HG02943 (cell line): ENCODE data around the gene ACTA1.
A peak's percentile ranks its signal among the peaks of the same experiment; 100 is the strongest.
"Not testable (repeated sequence)": the region's sequence is repeated elsewhere in the genome, so short reads cannot be mapped to it uniquely, and the experiment has no call there.

Source experiments
- ATAC-seq: cut with Tn5 transposase; IDR thresholded peaks from one replicate; pipeline ENCODE4 v1.9.1; 2021; ENCODE audit warnings: mild to moderate bottlenecking, low read depth, moderate library complexity; ENCODE audit not compliant: unreplicated experiment

The ACTA1 gene

DNA sequence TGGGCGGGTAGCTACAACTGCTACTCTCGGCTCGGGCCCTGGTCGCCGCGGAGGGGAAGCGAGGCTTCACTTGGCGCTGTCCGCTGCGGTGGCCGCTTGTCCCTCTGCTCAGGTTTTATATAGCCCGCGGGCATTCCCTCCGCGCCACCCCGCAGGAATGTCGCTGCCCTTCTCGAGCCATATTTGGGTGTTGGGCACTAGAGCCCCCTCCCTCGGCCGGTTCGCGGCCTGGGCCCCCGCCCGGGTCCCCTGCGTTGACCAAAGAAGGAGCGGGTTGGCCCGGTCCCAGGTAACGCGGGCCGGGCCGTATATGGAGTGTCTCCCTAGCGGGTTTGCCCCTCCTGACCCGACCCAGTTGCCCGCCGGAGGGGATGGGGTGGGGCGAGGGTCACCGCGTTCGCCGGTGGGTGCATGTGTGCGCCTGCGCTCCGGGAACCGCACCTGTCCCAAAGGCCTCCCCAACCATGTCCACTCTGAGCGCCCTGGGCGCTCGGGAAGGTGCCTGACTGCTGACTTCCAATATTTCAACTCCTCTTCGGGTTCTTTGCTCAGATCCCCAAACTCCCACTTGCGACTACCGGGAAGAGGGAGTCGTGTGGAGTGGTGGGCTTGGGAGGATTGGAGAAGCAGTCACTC, at the start of gene ACTA1:
Gene ACTA1, minus strand, starts transcription at position 90 of the 636 bp plus-strand sequence. CDS start 979 bp downstream, outside the sequence.
- ATAC-seq, result no peak

DNA sequence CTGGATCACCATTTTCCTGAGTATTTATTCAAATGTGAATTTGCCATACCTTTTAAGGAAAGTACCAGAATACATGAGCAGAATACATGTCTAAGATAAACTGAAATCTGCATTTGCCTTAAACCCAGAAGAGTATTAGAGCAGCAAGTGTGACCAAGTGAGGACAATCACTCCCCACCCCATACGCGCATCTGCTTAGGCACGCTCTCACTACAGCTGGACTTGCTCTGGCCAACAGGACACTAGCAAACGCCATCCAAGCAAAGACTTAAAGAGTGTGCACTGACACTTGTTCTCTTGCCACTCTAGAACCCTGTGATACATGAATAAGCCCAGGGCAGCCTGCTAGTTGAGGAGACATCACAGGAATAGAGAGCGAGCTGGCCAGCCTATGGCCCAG, 48.6 kb upstream of the ACTA1 start:
- ATAC-seq, result no peak

DNA sequence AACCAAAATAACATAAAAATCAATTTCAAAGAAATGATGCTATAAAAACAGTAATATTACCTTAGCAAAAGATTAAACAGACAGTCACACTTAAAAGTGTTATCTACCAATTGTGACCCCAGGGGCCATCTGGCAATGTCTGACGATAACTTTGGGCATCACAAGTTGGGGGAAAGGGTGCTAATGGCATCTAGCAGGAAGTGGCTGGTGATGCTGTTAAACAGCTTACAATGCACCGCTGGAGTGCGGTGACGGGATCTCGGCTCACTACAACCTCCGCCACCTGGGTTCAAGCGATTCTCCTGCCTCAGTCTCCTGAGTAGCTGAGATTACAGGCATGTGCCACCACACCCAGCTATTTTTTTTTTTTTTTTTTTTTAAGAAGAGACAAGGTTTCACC, 46.6 kb upstream of the ACTA1 start:
- ATAC-seq, result no peak

DNA sequence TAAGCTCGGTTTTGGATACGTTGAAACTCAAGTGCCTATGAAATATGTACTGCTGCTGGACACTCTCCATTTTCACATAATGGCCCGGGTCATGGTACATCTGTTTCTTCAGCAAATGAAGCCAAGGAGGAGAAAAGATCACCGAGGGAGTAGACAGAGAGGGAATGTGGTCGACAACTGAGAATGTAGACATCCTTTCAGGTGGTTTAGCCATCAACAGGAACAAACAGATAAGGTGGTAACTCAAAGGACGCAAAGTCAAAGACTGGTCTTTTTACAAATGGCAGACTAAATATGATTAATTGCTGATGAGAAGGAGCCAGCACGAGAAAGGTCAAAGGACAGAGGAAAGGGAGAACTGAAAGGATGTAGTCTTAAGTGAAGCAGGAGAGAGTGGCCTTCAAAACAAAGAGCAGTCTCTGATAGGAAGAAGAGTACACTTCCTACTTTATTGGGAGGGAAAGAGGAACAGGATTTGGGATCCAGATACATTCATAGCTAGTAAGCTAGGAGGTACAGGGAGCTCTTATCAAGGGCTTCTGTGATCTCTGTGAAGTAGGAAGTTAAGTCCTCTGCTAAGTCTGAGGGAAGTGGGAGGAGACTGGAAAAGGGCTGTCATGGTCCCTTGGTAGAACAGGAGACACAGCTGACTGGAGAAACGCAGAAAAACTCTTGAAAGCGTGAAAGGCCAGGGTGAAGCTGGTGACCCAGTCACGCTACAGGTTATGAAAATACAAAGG, 45.9 kb upstream of the ACTA1 start:
- ATAC-seq, result peak; percentile 57

DNA sequence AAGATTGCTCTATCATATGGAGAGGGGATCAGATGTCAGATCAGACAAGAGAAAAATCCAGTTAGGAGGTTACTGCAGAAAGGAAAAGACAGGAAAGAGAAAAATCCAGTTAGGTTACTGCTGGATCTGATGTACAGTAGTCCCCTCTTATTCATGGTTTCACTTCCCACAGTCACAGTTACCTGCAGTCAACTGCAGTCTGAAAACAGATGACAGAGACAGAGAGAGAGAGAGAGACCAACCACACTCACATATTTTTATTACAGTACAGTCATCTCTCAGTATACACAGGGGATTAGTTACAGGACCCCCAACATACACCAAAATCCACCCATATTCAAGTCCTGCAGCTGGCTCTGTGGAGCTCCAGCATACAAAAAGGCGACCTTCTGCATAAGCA, 45.0 kb upstream of the ACTA1 start:
- ATAC-seq, result peak; percentile 50

DNA sequence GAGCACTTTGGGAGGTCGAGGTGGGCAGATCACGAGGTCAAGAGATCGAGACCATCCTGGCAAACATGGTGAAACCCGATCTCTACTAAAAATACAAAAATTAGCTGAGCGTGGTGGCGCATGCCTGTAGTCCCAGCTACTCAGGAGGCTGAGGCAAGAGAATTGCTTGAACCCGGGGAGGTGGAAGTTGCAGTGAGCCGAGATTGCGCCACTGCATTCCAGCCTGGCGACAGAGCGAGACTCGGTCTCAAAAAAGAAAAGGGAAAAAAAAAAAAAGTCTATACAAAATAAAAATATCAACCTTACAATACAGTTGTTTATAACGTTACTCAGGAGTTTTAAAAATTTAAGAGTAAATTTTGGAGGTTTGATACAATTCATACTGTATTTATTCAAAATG, 42.0 kb upstream of the ACTA1 start:
- ATAC-seq, result not testable (repeated sequence)

DNA sequence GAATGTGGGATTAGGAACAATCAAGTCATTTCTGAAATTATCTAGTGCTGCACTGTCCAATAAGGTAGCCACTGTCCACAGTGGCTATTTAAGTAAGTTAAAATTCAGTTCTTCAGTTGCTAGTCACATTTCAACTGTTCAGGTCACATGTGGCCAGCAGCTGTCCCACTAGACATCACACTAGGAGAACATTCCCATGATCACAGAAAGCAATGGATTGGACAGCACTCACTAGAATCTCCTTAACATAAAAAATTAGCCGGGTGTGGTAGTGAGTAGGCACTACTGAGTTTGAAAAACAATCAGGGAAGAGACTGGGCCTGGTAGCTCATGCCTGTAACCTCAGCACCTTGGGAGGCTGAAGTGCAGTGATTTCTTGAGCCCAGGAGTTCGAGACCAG, 40.6 kb upstream of the ACTA1 start:
- no peak for ATAC-seq

DNA sequence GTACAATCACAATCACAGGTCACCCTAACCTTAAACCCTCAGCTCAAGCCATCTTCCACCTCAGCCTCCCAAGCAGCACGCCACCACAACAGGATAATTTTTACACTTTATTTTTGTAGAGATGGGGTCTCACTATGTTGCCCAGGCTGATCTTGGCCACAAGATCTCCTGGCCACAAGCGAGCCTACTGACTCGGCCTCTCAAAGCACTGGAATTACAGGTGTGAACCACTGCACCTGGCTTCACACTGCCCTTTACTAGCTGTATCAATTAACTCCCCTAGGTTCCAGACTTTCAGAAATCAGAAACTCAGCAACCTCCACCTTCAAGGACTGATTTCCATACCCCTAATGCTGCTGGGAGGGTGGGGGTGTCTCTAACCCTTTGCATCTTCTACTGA, 37.3 kb upstream of the ACTA1 start:
- no peak for ATAC-seq

DNA sequence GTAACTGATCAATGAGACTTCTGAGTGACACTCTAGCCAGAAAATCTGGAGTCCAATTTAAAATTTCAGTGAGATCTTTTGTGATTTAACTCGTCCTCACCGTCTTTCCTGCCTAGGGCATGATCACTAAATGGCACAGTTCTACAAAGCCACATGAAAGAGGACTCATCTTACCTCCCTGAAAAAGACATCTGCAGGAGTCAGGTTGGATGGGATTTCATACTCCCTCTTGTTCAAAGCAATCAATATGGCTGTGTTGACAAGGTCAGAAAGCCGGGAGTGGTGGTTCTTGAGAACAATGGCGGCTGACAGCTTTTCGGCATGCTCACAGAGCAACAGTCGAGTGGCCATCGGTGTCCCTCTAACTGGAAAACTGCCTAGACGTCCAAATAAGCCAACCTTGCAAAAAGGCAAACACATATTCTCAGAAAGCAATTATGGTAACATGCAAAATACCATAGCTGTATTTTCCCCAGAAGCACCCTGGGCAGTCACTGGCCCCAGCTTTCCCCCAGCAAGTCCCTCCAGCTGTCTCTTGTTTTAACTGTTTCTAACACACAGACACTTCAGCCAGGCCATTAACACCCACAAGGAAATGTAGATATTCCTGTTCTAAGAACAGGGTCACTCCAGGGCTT, 36.6 kb upstream of the ACTA1 start:
- ATAC-seq, result no peak

DNA sequence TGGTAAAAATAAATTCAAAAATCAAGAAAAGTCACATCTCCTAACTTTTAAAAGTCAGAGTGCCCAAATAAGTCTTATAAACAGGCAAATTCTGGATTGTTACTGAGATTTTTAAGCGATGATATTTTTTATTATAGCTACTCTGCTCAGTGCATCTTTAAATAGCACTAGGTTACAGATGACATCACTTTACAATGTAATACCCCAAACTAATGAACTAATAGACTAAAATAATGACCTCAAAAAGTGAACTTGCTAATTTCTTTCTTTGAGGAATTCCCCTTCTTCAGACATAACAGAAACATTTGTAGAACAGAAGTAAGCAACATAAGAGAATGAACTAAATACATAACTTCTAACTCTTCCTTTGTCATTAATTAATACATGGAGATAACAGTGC, 33.0 kb upstream of the ACTA1 start:
- no peak for ATAC-seq

DNA sequence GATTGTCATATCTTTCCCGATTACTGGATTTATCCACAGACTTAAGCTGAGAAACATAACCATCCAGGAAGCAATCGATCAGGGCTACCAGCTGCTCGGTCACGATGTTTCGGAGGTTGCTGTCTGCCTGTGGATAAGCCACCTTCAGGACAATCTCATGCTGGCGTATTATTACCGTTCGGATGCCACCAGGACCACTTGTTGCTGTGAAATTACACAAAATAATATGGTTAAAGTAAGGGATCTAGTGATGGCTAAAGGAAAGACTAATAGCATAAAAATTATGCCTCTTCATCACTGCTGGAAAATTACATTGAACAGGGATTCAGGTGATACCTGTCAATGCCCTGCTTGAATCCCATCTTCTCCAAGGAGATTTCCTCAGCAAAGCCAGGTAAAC, 30.8 kb upstream of the ACTA1 start:
- no peak for ATAC-seq

DNA sequence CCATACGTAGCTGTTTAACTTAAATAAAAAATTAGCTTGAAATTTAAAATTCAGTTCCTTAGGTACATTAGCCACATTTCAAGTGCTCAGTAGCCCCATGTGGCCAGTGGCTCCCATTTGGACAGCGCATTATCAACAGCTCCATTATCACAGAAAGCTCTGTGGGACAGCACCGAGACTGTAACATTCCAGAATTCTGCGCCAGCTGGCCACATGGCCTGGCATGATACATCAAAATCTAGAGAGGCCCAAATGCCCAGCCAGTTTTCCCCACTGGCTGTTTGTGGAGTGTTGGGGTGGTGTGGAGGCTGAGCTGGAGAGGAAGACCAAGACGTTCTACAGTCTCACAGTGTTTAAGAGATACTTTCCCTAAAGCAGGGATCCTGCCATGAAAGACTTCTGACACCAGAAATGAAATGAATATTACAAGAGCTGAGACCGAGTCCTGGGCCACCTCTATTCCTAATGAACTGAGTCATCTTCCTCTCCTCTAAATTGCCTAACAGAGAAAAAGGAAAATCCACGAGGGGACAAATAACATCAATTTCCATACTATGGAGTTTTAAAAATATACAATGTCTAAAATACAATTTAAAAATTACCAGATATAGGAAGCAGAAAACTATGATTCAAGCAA, 27.3 kb upstream of the ACTA1 start:
- ATAC-seq, result no peak

DNA sequence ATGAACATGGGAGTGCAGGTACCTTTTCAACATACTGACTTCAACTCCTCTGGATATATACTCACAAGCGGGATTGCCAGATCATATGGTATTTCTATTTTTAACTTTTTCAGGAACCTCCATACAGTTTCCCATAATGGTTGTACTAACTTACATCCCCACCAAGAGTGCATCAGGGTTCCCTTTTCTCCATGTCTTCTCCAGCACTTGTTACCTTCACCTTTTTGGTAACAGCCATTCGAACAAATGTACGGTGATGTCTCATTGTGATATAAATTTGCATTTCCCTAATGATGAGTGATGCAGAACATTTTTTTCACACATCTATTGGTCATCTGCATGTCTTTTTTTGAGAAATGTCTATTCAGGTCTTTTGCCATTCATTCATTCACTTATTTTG, 25.9 kb upstream of the ACTA1 start:
- ATAC-seq, result no peak

DNA sequence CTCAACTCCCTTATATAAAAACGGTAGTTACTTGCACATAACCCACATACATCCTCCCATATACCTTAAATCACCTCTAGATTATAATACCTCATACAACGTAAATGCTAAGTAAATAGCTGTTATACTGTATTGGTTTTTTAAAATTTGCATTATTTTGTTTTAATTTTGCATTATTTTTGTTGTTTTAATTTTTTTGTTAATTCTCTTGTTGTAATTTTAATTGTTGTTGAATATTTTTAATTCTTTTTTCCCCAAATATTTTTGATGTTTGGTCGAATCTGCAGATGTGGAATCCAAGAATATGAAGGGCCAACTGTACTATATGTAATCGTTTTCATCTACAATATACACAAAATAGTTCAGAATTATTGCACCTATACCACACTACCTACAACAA, 23.5 kb upstream of the ACTA1 start:
- ATAC-seq, result no peak

DNA sequence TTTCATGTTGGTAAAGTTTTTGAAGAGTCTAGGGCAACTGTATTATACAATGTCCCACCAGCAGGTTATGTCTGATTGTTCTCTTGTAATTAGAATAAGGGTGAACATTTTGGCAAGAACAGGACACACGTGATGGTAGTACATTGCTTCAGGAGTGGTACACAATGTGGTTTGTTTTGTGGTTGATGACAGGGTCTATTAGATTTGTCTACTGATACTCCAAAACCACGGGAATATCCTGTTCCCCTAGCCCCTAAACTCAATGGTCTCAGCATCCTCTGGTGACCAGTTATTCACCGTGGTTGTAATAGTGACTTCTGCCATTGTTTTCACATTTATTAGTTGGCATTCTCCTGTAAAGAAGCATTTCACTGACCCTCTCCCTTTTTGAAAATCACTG, 22.1 kb upstream of the ACTA1 start:
- ATAC-seq, result no peak

DNA sequence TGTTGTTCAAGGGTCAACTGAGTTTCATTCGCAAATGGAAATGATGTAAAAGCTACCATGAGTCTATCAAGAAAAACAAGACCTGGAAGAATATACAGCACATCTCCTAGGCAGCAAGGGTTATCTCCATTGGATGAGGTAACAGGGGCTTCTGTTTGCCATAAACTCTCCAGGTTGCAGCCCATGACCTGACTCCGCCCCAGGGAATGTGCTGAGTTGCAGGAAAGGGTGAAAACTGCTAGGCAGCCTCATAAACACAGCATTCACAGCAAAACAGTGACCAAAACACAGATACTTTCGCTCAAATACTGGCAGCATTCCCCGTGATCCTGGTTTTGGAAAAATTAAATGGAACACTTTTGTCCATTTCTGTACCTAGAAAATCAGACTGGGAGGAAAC, 20.2 kb upstream of the ACTA1 start:
- ATAC-seq, result no peak

DNA sequence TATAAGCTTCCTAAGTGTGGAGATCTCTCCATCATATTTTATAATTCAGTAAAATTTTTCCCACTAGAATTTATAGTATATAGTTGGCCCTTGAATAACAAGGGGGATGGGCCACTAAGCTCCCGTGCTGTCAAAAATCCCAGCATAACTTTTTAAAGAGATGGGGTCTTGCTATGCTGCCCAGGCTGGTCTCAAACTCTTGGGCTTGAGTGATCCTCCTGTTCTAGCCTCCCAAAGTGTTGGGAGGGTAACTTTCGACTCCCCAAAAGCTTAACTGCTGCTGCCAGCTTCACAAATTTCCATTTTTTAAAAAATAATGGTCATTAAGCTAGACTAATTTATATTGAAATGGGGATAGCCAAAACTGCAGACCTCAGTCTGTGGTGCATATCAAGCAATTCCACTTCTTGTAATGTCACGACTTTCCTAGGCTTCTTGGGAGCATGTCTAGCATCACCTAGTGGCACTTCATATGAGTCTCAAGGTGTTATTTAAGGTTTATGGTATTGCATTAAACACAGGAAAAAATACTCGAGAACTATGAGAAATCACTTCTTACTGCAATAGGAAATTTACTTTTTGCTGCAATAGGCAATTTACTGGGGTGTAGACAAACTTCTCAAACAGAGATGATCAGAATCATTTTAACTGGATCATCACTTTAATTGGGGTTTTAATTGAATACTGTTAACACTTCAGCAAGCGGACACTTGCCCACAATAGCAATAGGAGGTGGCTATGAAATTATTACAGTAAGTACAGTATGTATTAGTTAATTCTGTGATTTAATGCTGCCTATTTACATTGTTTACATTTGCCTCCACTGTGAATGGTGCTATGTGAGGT, 19.3 kb upstream of the ACTA1 start:
- no peak for ATAC-seq

DNA sequence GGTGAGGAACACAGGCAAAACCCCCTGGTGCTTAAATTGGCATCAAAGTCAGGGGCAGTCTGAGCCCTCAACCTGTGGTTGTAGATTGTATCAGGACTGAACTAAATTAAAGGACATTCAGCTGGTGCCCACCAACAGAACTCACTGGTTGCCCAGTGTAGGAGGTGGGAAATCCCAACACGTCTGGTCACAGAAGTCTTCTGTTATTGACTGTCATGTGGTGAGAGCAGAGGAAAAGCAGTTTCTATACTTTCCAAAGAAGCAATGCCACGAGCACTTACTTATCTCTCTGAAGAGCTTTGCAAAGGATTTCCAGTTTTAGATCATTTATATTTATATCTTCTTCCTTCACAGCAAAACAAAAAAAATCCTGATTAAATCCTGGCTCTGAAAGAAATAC, 15.0 kb upstream of the ACTA1 start:
- ATAC-seq, result no peak

DNA sequence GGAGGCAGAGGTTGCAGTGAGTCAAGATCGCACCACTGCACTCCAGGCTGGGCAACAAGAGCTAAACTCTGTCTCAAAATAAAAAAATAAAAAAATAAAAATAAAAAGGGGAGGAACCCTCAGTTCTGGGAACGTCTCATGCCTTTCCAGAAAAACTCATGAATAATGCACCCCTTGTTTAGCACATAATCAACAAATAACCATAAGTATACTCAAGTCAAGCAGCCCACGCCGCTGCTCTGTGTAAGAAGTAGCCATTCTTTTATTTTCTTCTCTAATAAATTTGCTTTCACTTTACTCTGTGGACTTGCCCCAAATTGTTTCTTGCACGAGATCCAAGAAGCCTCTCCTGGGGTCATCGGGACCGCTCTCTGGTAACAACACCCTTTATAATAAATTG, 14.5 kb upstream of the ACTA1 start:
- ATAC-seq, result no peak

DNA sequence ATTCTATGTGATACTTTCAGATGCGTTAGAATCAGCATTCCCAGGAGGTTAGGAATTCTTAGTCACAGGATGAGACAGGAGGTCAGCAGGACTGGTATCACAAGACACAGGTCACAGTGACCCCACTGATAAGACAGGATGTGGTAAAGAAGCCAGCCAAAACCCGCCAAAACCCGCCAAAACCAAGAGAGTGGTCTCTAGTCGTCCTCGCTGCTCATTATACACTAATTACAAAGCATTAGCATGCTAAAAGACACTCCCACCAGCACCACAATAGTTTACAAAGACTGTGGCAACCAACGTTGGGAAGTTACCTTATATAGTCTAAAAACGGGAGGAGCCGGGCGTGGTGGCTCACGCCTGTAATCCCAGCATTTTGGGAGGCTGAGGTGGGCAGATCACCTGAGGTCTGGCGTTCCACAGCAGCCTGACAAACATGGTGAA, 13.9 kb upstream of the ACTA1 start:
- no peak for ATAC-seq
